ENCODE results near the gene LHFPL6.
A peak's percentile ranks its signal among the peaks of the same experiment; 100 is the strongest.

Gene LHFPL6

DNA sequence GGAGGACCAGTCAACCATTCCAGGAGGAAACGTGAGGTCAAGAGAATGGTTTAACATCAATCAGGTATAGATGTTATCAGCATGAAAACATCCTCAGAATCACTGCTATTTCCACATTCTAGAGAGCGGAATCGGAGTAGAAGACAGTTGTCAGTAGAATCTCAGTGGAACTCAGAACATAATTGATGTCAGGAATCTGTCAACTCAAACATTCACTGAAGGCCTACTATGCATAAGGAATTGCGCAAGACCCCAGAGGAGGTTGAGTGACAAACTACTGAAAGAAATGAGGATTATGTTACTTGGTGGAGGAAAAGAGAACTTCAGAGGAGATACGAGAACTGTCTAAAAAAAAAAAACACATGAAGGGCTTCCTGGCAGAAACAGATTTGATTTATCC is 97.8 kb downstream of the LHFPL6 start:
- H3K79me2 ChIP-seq (ENCODE audit: control insufficient read depth, insufficient read depth, low read length, poor library complexity) = no peaks in the 10 kb centered on the region
- H3K4ac ChIP-seq (ENCODE audit: low read depth, low read length) = no peak overlapping the region
- H4K8ac ChIP-seq (ENCODE audit: low read depth, low read length) = no peak overlapping the region
- DNase-seq = peak; percentile 56 to 96
- no peak overlapping the region for H3K14ac ChIP-seq (ENCODE audit: low read length)
- H3K79me1 ChIP-seq (ENCODE audit: low read length) = peaks cover 4% of the 10 kb centered on the region
- no peak overlapping the region for H2BK120ac ChIP-seq (ENCODE audit: insufficient read depth, low read length, poor library complexity)
- H3K27me3 ChIP-seq (ENCODE audit: insufficient read depth, low read length) = no peaks in the 10 kb centered on the region
- no peak overlapping the region for H3K23ac ChIP-seq (ENCODE audit: low read length)
- no peak overlapping the region for H3K27ac ChIP-seq (ENCODE audit: low read depth, low read length)
- no peak overlapping the region for H2BK12ac ChIP-seq (ENCODE audit: low read length)
- H3K9me3 ChIP-seq (ENCODE audit: insufficient read depth, low read depth, low read length) = no peaks in the 10 kb centered on the region
- no peaks in the 10 kb centered on the region for H3K36me3 ChIP-seq (ENCODE audit: control insufficient read depth in 1 of 2, insufficient read depth in 2 of 2, low read length in 2 of 2)
- no peak overlapping the region for H3K9ac ChIP-seq (ENCODE audit: low read length)
- H2BK5ac ChIP-seq (ENCODE audit: low read depth, low read length, poor library complexity) = no peak overlapping the region
- no peak overlapping the region for H4K91ac ChIP-seq (ENCODE audit: low read depth, low read length)
- no peak overlapping the region for H4K12ac ChIP-seq (ENCODE audit: low read depth, low read length)
- no CpG with 5 or more reads among the region's 5 CpGs for WGBS (ENCODE audit: extremely low coverage, insufficient coverage, insufficient read length)
- H3K4me2 ChIP-seq (ENCODE audit: low read length) = no peak overlapping the region
- H3K4me3 ChIP-seq (ENCODE audit: low read depth, low read length) = no peak overlapping the region
- H3K18ac ChIP-seq (ENCODE audit: low read length) = no peak overlapping the region
- H3K4me1 ChIP-seq (ENCODE audit: control insufficient read depth in 1 of 2, insufficient read depth in 2 of 2, low read length in 2 of 2) = peaks cover 5 to 15% of the 10 kb centered on the region in 2 experiments
- no peak overlapping the region for H2AFZ ChIP-seq (ENCODE audit: insufficient read depth, low read length, poor library complexity)
- no peak overlapping the region for H2AK5ac ChIP-seq (ENCODE audit: low read length)

DNA sequence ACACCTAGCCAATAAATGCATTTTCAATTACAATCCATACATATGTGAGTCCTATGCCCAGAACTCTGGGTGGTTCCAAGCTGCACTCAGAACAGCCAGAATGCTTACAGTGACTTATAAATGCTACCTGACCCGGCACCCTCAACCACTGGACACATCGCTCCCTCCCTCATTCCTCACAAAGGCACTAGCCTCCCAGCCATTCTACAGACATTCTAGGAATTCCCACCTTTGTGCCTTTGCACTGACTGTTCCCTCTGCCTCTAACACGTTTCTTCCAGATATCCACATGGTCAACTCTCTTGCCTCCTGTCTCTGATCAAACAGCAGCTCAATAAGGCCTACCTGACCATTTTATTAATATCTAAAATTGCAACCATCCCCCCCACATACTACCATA is 99.9 kb downstream of the LHFPL6 start:
- H3K23ac ChIP-seq (ENCODE audit: low read length) = no peak overlapping the region
- peak overlapping the region; percentile 84 for H2BK12ac ChIP-seq (ENCODE audit: low read length)
- no peak overlapping the region for H2AFZ ChIP-seq (ENCODE audit: insufficient read depth, low read length, poor library complexity)
- H4K8ac ChIP-seq (ENCODE audit: low read depth, low read length) = no peak overlapping the region
- peak; percentile 79 to 87 for DNase-seq
- H3K79me2 ChIP-seq (ENCODE audit: control insufficient read depth, insufficient read depth, low read length, poor library complexity) = no peaks in the 10 kb centered on the region
- H3K4me1 ChIP-seq (ENCODE audit: control insufficient read depth in 1 of 2, insufficient read depth in 2 of 2, low read length in 2 of 2) = peaks cover 5 to 15% of the 10 kb centered on the region in 2 experiments
- no peaks in the 10 kb centered on the region for H3K9me3 ChIP-seq (ENCODE audit: insufficient read depth, low read depth, low read length)
- no peak overlapping the region for H4K12ac ChIP-seq (ENCODE audit: low read depth, low read length)
- no peak overlapping the region for H2BK120ac ChIP-seq (ENCODE audit: insufficient read depth, low read length, poor library complexity)
- no peak overlapping the region for H3K18ac ChIP-seq (ENCODE audit: low read length)
- no peak overlapping the region for H3K4me2 ChIP-seq (ENCODE audit: low read length)
- H3K4ac ChIP-seq (ENCODE audit: low read depth, low read length) = no peak overlapping the region
- no peaks in the 10 kb centered on the region for H3K27me3 ChIP-seq (ENCODE audit: insufficient read depth, low read length)
- no peak overlapping the region for H2BK5ac ChIP-seq (ENCODE audit: low read depth, low read length, poor library complexity)
- WGBS (ENCODE audit: extremely low coverage, insufficient coverage, insufficient read length) = no CpG with 5 or more reads among the region's 3 CpGs
- H3K27ac ChIP-seq (ENCODE audit: low read depth, low read length) = no peak overlapping the region
- H3K79me1 ChIP-seq (ENCODE audit: low read length) = peaks cover 4% of the 10 kb centered on the region
- H3K14ac ChIP-seq (ENCODE audit: low read length) = no peak overlapping the region
- H3K4me3 ChIP-seq (ENCODE audit: low read depth, low read length) = no peak overlapping the region
- H3K36me3 ChIP-seq (ENCODE audit: control insufficient read depth in 1 of 2, insufficient read depth in 2 of 2, low read length in 2 of 2) = no peaks in the 10 kb centered on the region
- H2AK5ac ChIP-seq (ENCODE audit: low read length) = no peak overlapping the region
- no peak overlapping the region for H4K91ac ChIP-seq (ENCODE audit: low read depth, low read length)
- no peak overlapping the region for H3K9ac ChIP-seq (ENCODE audit: low read length)

DNA sequence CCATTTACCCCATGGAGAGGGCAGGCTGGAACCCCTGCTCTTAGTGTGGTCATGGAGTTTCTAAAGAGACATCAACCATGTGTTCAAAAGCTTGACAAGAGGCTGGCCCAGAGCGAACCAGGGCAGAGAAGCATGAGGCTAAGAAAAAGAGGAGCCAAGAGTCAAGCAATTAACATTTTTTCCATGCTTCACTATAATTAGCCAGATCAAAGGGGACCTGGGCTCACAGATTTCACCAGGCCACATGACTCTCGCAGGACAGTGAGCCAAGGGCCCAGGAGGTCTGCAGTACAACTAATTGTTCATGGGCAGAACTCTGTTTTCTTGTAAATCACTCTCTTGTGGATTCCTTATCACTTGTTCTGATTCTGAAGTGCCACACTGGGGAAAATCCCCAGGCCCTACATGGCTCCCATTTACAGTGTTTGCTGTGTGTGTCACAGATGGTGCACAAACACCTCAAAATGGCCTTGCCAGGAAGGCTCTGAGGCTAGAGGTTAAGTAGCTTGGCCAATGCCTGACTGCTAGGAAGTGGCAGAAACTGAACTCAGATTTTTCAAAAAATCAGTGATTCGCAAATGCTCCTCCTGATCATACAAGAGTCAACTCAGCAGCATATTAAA is 101.2 kb downstream of the LHFPL6 start:
- Histone ChIP-seq H3K4me2 (ENCODE audit: low read length) (peak overlapping the region; percentile 29), H2AK5ac (ENCODE audit: low read length) (no peak overlapping the region), H2BK12ac (ENCODE audit: low read length) (no peak overlapping the region), H3K79me1 (ENCODE audit: low read length) (peaks cover 4% of the 10 kb centered on the region), H3K4ac (ENCODE audit: low read depth, low read length) (no peak overlapping the region), H3K9me3 (ENCODE audit: insufficient read depth, low read depth, low read length) (no peaks in the 10 kb centered on the region), H3K9ac (ENCODE audit: low read length) (no peak overlapping the region), H3K4me1 (ENCODE audit: control insufficient read depth in 1 of 2, insufficient read depth in 2 of 2, low read length in 2 of 2) (peaks cover 5 to 13% of the 10 kb centered on the region in 2 experiments), H2BK5ac (ENCODE audit: low read depth, low read length, poor library complexity) (no peak overlapping the region), H3K27ac (ENCODE audit: low read depth, low read length) (peak overlapping the region; percentile 75), H3K36me3 (ENCODE audit: control insufficient read depth in 1 of 2, insufficient read depth in 2 of 2, low read length in 2 of 2) (no peaks in the 10 kb centered on the region), H2BK120ac (ENCODE audit: insufficient read depth, low read length, poor library complexity) (peak overlapping the region; percentile 79), H4K91ac (ENCODE audit: low read depth, low read length) (no peak overlapping the region), H3K23ac (ENCODE audit: low read length) (no peak overlapping the region), H3K14ac (ENCODE audit: low read length) (no peak overlapping the region), H4K12ac (ENCODE audit: low read depth, low read length) (no peak overlapping the region), H2AFZ (ENCODE audit: insufficient read depth, low read length, poor library complexity) (no peak overlapping the region), H4K8ac (ENCODE audit: low read depth, low read length) (peak overlapping the region; percentile 1), H3K27me3 (ENCODE audit: insufficient read depth, low read length) (no peaks in the 10 kb centered on the region), H3K79me2 (ENCODE audit: control insufficient read depth, insufficient read depth, low read length, poor library complexity) (no peaks in the 10 kb centered on the region), H3K18ac (ENCODE audit: low read length) (no peak overlapping the region), H3K4me3 (ENCODE audit: low read depth, low read length) (no peak overlapping the region)
- peak; percentile 50 to 79 for DNase-seq
- WGBS (ENCODE audit: extremely low coverage, insufficient coverage, insufficient read length) = no CpG with 5 or more reads among the region's 3 CpGs

DNA sequence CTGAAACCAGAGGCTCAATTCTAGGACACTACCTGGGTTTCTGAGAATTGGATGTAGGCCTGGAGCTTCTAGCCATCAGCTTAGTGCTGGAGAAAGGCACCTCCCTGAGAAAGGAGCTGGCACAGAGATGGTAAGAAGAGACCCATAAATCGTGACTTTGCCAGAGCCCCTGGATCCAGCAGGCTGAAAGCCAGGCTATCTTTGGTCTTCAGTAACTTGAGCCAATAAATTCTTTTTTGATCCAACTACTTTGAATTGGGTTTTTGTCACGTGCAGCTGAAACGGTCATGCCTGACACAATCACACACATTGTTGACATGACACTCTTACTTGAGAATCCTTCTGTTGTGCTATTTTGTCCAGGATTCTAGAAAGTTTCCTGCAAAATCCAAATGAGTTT is 103.4 kb downstream of the LHFPL6 start:
- Histone ChIP-seq H2AFZ (ENCODE audit: insufficient read depth, low read length, poor library complexity) (no peak overlapping the region), H3K4me2 (ENCODE audit: low read length) (no peak overlapping the region), H3K18ac (ENCODE audit: low read length) (no peak overlapping the region), H3K4me3 (ENCODE audit: low read depth, low read length) (no peak overlapping the region), H3K9me3 (ENCODE audit: insufficient read depth, low read depth, low read length) (no peaks in the 10 kb centered on the region), H3K79me1 (ENCODE audit: low read length) (peaks cover 2% of the 10 kb centered on the region), H3K27ac (ENCODE audit: low read depth, low read length) (no peak overlapping the region), H4K91ac (ENCODE audit: low read depth, low read length) (no peak overlapping the region), H3K23ac (ENCODE audit: low read length) (no peak overlapping the region), H4K8ac (ENCODE audit: low read depth, low read length) (no peak overlapping the region), H3K9ac (ENCODE audit: low read length) (no peak overlapping the region), H4K12ac (ENCODE audit: low read depth, low read length) (no peak overlapping the region), H2BK120ac (ENCODE audit: insufficient read depth, low read length, poor library complexity) (no peak overlapping the region), H3K14ac (ENCODE audit: low read length) (no peak overlapping the region), H3K4me1 (ENCODE audit: control insufficient read depth in 1 of 2, insufficient read depth in 2 of 2, low read length in 2 of 2) (peaks cover 5 to 11% of the 10 kb centered on the region in 2 experiments), H3K4ac (ENCODE audit: low read depth, low read length) (no peak overlapping the region), H3K36me3 (ENCODE audit: control insufficient read depth in 1 of 2, insufficient read depth in 2 of 2, low read length in 2 of 2) (no peaks in the 10 kb centered on the region), H2BK5ac (ENCODE audit: low read depth, low read length, poor library complexity) (no peak overlapping the region), H3K79me2 (ENCODE audit: control insufficient read depth, insufficient read depth, low read length, poor library complexity) (no peaks in the 10 kb centered on the region), H2BK12ac (ENCODE audit: low read length) (peak overlapping the region; percentile 15), H2AK5ac (ENCODE audit: low read length) (no peak overlapping the region), H3K27me3 (ENCODE audit: insufficient read depth, low read length) (no peaks in the 10 kb centered on the region)
- no peak for DNase-seq
- WGBS (ENCODE audit: extremely low coverage, insufficient coverage, insufficient read length) = no CpG with 5 or more reads among the region's 3 CpGs

All from trophoblast cell (in vitro differentiated cells and primary cell).